T1000 (cell line): Measurements from ENCODE around the gene ATPAF1.

Experiments used
- DNase-seq: peaks from one replicate; lab custom pipeline; 2025; ENCODE audit warnings: mixed read lengths; lab: John Stamatoyannopoulos, UW

Gene ATPAF1

DNA sequence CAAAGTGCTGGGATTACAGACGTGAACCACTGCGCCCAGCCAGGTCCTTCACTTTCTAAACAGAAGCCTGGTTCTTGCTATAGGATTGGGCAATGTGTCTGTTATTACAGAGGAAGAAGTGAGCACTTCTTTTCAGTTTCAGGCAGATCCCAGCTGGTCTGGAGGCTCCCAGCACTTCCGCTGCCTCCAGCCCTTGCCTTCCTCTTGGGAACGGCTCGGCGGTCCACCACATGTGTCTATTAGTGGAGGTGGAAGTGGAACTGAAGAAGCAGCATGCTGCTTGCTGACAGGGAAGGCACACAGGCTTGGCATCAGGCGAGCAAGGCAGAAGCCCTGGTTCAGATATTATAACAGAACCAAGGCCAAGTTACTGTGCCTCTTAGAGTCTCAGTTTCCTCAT, 81.1 kb downstream of the ATPAF1 start:
- DNase-seq = no peak

DNA sequence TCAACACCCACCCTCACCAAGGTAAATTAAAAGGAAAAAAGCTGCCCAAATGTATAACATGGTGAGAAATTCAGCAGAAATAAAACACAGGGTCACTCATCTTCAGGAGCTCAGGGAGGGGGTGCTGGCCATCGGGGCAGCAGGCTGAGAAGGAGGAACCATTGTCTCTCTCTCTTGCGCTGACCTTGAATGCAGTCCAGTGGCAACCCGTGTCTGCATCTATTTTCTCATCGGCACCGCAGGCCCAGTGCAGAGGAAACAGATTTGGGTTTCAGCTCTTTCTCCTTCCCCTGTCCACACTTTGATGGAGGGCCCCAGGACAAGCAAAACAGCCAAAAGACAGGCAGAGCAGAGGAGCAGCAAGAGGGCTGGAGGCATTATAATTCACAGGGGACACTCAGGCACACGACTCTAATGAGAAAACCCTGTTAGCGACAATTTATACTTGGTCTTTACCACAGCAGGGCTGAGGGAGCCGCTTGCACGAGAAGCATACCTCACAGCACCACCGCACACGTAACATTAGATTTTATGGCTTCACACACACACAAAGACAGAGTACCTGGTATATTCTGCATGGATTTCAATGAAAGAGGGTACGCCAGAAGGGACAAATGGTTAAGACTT, 82.7 kb downstream of the ATPAF1 start:
- no peak for DNase-seq

DNA sequence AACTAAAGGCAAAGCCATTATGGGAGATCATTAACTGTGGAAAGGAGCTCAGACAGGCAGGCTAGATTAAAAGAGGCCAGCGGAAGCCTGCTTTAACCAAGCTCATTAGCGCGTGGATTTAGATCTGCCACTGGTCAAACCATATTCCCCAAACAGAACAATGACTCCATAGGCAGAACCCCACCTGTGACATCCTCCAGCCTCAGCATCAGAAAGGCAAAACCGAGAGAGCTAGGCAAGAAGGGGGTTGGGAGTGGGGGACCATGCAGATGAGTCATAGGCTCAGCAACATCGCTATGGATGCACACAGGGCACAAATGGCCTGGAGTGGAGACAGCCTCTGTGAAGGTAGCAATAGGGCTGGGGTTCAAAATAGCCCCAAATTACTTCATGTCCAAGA, 84.7 kb downstream of the ATPAF1 start:
- DNase-seq = no peak

DNA sequence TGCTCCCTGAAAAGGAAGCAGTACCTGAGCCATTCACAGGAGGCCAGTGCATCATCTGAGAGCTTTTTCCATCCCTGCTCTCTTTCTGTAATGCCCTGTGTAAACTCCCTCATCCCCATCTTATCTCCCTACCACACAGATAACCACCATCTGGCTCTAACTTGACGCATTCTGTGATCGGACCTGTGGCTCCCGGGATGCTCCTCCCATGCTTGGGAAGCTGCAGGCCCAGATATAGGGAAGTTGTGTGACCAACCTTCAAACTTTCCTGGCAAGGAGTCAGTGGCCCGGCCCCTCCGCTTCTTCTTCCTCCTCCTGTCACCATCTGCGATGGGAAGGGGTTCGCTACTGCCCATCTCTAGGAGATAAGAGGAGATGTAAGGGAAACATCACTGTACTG, 85.2 kb downstream of the ATPAF1 start:
- DNase-seq = no peak
